ENCODE data around the gene GDAP1L1. TPM values are rescaled to one million over a fixed set of nuclear protein-coding genes. Genes with fewer than 3 reads are reported as not detected.

The GDAP1L1 gene
- total RNA-seq, 1 donor from 2014 or later = 1.1 TPM

GRCh38 chr20:44212792-44213191 lies 34.3 kb upstream of the GDAP1L1 start:
- no peak for TF ChIP-seq CTCF (IDR thresholded peaks at IDR 0.05; ENCODE audit: unreplicated experiment)
- Mint-ChIP-seq H3K4me1 (ENCODE audit: low read depth) (peaks cover 42% of the 10 kb centered on the region), H3K4me3 (ENCODE audit: low read depth) (no peak overlapping the region), H3K36me3 (ENCODE audit: insufficient read depth) (peaks cover 3% of the 10 kb centered on the region), H3K27ac (no peak overlapping the region), H3K27me3 (no peaks in the 10 kb centered on the region), H3K9me3 (ENCODE audit: low read depth) (no peaks in the 10 kb centered on the region)
- DNase-seq (ENCODE audit: low spot score, unreplicated experiment) = no peak

- H3K27ac Mint-ChIP-seq = no peak overlapping the region
- H3K9me3 Mint-ChIP-seq (ENCODE audit: low read depth) = no peaks in the 10 kb centered on the region
- peaks cover 30% of the 10 kb centered on the region for H3K4me1 Mint-ChIP-seq (ENCODE audit: low read depth)
- H3K27me3 Mint-ChIP-seq = no peaks in the 10 kb centered on the region
- DNase-seq (ENCODE audit: low spot score, unreplicated experiment) = peak; percentile 51
- H3K36me3 Mint-ChIP-seq (ENCODE audit: insufficient read depth) = peaks cover 3% of the 10 kb centered on the region
- H3K4me3 Mint-ChIP-seq (ENCODE audit: low read depth) = no peak overlapping the region
- peak; percentile 86 for TF ChIP-seq CTCF (IDR thresholded peaks at IDR 0.05; ENCODE audit: unreplicated experiment)
These were observed 32.0 kb upstream of the GDAP1L1 start for GRCh38 chr20:44215125-44215524.

DNA sequence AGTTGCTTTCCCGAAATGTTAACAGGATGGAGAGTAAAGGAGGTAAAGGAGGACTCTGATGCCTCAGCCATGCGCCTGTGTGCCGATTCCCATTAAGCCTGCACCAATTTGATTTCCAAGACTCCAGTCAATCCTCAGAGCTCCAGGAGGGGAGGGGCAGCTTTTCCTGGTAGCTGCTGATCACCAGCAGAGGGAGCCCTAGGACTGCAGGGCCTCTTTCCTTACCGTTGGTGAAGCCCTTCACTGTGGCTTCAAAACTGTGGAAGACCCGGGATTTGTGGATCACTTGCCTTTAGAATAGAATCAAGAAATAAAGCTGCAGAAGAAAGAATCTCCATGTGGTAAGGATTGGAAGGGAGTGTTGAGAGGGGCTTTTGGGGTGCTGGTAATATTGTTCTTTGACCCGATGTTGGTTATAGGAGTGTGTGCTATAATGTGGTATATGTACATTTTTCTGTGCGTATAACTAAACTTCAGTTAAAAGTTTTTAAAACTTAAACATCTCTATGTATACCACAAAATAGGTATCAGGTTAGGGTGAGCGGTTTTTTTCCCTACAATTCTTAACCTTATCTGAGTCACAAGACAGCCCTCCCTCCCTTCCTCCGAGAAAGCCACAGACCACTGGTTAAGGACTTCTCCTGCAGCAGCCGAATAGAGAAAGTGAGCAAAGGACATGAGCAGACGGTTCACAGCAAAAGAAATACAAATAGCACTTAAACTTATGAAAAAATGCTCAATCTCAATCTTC lies 29.6 kb upstream of the GDAP1L1 start:
- peak; percentile 62 for DNase-seq (ENCODE audit: low spot score, unreplicated experiment)
- H3K4me1 Mint-ChIP-seq (ENCODE audit: low read depth) = peaks cover 16% of the 10 kb centered on the region
- peak overlapping the region; percentile 42 for H3K27ac Mint-ChIP-seq
- H3K4me3 Mint-ChIP-seq (ENCODE audit: low read depth) = no peak overlapping the region
- no peaks in the 10 kb centered on the region for H3K27me3 Mint-ChIP-seq
- TF ChIP-seq CTCF (IDR thresholded peaks at IDR 0.05; ENCODE audit: unreplicated experiment) = peak; percentile 88
- peaks cover 3% of the 10 kb centered on the region for H3K36me3 Mint-ChIP-seq (ENCODE audit: insufficient read depth)
- H3K9me3 Mint-ChIP-seq (ENCODE audit: low read depth) = no peaks in the 10 kb centered on the region

- H3K4me1 Mint-ChIP-seq (ENCODE audit: low read depth) = peaks cover 16% of the 10 kb centered on the region
- no peak overlapping the region for H3K27ac Mint-ChIP-seq
These were observed 28.7 kb upstream of the GDAP1L1 start for GRCh38 chr20:44218446-44218845.

DNA sequence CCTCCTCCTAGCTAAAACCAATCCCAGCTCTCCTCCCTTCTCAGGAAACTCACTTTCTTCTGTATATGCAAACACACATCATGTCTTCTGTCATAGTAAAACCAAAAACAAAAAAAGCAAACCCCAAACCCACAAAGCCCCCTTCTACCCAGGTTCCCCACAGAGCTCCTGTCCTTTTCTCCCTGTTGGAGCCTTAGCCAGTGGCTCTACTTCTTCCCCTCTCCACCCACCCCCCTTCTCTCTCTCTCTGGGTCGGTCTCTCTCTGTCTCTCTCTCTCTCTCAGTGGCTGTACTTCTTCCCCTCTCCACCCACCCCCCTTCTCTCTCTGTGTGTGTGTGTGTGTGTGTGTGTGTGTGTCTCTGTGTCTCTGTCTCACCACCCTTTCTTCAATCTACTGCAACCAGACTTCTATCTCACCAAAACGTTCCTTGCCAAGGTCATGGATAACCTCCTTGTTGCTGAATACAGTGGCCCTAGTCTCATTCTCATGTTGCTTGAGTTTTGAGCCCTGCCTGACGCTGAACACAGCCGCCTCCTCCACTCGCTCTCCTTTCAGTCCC lies 27.9 kb upstream of the GDAP1L1 start:
- peaks cover 3% of the 10 kb centered on the region for H3K36me3 Mint-ChIP-seq (ENCODE audit: insufficient read depth)
- H3K27me3 Mint-ChIP-seq = no peaks in the 10 kb centered on the region
- H3K4me1 Mint-ChIP-seq (ENCODE audit: low read depth) = peaks cover 16% of the 10 kb centered on the region
- no peak for TF ChIP-seq CTCF (IDR thresholded peaks at IDR 0.05; ENCODE audit: unreplicated experiment)
- H3K4me3 Mint-ChIP-seq (ENCODE audit: low read depth) = no peak overlapping the region
- peak overlapping the region; percentile 80 for H3K27ac Mint-ChIP-seq
- no peaks in the 10 kb centered on the region for H3K9me3 Mint-ChIP-seq (ENCODE audit: low read depth)
- DNase-seq (ENCODE audit: low spot score, unreplicated experiment) = no peak

More at GRCh38 chr20:44218446-44218845, 28.7 kb upstream of the GDAP1L1 start:
- DNase-seq (ENCODE audit: low spot score, unreplicated experiment) = no peak
- Mint-ChIP-seq H3K4me3 (ENCODE audit: low read depth) (no peak overlapping the region), H3K36me3 (ENCODE audit: insufficient read depth) (peaks cover 3% of the 10 kb centered on the region), H3K27me3 (no peaks in the 10 kb centered on the region), H3K9me3 (ENCODE audit: low read depth) (no peaks in the 10 kb centered on the region)
- TF ChIP-seq CTCF (IDR thresholded peaks at IDR 0.05; ENCODE audit: unreplicated experiment) = no peak
